B cell (primary cell): Measurements from ENCODE around the gene BCO2.

ENCODE experiments used
- CTCF ChIP-seq: fragments of 200-600 bp; IDR thresholded peaks from one replicate; pipeline ENCODE4 v1.8.0; 2022; ENCODE audit warnings: antibody characterized with exemption, mild to moderate bottlenecking
- EZH2 ChIP-seq: IDR thresholded peaks from 2 replicates; pipeline ENCODE4 v1.6.1; 2012; ENCODE audit warnings: borderline replicate concordance, low read depth, mild to moderate bottlenecking, moderate library complexity, low read length; ENCODE audit not compliant: insufficient read depth, poor library complexity, severe bottlenecking

GRCh38 chr11:112216561-112217105 lies 41.3 kb downstream of the BCO2 start:
- TF ChIP-seq CTCF (no peak), EZH2 (no peak)
